Measurements from ENCODE around the gene ZNF169.
"Not testable (repeated sequence)": the region's sequence is repeated elsewhere in the genome, so short reads cannot be mapped to it uniquely, and the experiment has no call there.

ZNF169 gene

GRCh38 chr9:94287877-94288513 is 28.9 kb downstream of the ZNF169 start:
- no peak for DNase-seq

GRCh38 chr9:94289691-94290090 is 30.6 kb downstream of the ZNF169 start:
- no peak for DNase-seq

- no peak for DNase-seq
Measured at GRCh38 chr9:94298949-94299599, 40.0 kb downstream of the ZNF169 start.

GRCh38 chr9:94300470-94301301 is 41.6 kb downstream of the ZNF169 start:
- DNase-seq = no peak

- DNase-seq = no peak
Measured at GRCh38 chr9:94301583-94301982, 42.5 kb downstream of the ZNF169 start.

GRCh38 chr9:94302426-94302825 is 43.3 kb downstream of the ZNF169 start:
- no peak for DNase-seq

GRCh38 chr9:94303321-94303720 is 44.2 kb downstream of the ZNF169 start:
- no peak for DNase-seq

GRCh38 chr9:94315034-94315984 is 56.2 kb downstream of the ZNF169 start:
- DNase-seq = not testable (repeated sequence)

GRCh38 chr9:94316236-94316635 is 57.1 kb downstream of the ZNF169 start:
- not testable (repeated sequence) for DNase-seq

- not testable (repeated sequence) for DNase-seq
Measured at GRCh38 chr9:94317949-94318657, 59.0 kb downstream of the ZNF169 start.

- DNase-seq = not testable (repeated sequence)
Measured at GRCh38 chr9:94322342-94322940, 63.3 kb downstream of the ZNF169 start.

- DNase-seq = not testable (repeated sequence)
Measured at GRCh38 chr9:94323153-94323798, 64.2 kb downstream of the ZNF169 start.

GRCh38 chr9:94325583-94325982 is 66.5 kb downstream of the ZNF169 start:
- DNase-seq = not testable (repeated sequence)

- DNase-seq = not testable (repeated sequence)
Measured at GRCh38 chr9:94328544-94328943, 69.4 kb downstream of the ZNF169 start, which contains the start of gene NUTM2F. Gene NUTM2F (minus strand): TSS chr9:94328644. CDS start chr9:94328623, 21 bp downstream.

- not testable (repeated sequence) for DNase-seq
Measured at GRCh38 chr9:94336445-94336844, 77.3 kb downstream of the ZNF169 start.

- not testable (repeated sequence) for DNase-seq
Measured at GRCh38 chr9:94338723-94339122, 79.6 kb downstream of the ZNF169 start.

GRCh38 chr9:94339657-94340056 is 80.6 kb downstream of the ZNF169 start:
- not testable (repeated sequence) for DNase-seq

GRCh38 chr9:94340750-94341149 is 81.7 kb downstream of the ZNF169 start:
- not testable (repeated sequence) for DNase-seq

GRCh38 chr9:94341703-94342102 is 82.6 kb downstream of the ZNF169 start:
- not testable (repeated sequence) for DNase-seq

GRCh38 chr9:94347451-94347850 is 88.4 kb downstream of the ZNF169 start:
- not testable (repeated sequence) for DNase-seq

GRCh38 chr9:94348754-94349153 is 89.7 kb downstream of the ZNF169 start:
- not testable (repeated sequence) for DNase-seq
